DMS79 (cell line): ENCODE results near the gene PLD1.

Experiments used
- DNase-seq: peaks from one replicate; lab custom pipeline; 2025; lab: John Stamatoyannopoulos, UW

Gene PLD1

DNA sequence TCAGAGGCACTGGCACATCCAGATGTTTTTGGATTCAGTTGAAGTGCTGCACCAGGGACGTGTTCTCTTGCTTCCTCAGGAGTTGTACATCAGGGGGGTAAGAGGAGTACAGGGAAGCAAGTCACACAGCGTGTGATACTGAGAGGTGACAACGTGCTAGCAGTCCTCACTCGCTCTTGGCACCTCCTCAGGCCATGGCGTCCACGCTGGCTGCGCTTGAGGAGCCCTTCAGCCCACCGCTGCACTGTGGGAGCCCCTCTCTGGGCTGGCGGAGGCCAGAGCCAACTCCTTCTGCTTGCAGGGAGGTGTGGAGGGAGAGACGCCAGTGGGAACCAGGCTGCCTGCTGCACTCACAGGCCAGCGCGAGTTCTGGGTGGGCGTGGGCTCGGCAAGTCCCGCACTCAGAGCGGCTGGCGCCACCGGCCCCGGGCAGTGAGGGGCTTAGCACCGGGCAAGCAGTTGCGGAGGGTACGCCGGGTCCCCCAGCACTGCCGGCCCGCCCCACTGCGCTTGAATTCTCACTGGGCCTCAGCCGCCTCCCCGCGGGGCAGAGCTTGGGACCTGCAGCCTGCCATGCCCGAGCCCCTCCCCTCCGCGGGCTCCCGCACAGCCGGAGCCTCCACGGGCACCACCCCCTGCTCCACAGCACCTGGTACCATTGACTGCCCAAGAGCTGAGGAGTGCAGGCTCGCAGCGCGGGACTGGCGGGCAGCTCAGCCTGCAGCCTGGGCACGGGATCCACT is 64.5 kb downstream of the PLD1 start:
- no peak for DNase-seq

DNA sequence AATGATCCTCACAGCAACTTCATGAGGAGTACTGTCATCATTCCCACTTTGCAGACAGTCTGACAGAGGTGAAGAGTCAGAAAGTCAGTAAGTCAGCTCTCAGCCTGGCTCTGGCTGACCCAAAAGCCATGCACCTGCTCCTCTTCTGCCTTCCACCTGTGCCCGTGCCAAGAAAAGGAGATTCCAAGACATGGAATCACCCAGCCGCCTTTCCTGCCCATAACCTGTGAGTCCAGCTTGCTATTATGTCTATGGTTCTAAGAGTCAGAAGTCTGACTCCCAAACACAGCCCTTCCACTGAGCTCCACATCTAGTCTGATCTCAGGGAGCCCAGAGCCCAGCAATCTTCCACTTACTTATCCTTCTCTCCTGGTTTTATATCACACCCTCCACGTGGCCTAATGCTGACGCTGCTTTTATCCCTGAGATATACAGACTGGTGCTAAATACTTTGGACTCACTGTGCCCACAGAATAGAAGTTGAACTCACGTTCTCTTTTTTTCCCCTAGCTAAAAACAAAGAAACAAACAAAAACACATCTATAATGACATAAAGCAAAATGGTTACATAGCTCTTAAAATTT is 66.0 kb downstream of the PLD1 start:
- no peak for DNase-seq

DNA sequence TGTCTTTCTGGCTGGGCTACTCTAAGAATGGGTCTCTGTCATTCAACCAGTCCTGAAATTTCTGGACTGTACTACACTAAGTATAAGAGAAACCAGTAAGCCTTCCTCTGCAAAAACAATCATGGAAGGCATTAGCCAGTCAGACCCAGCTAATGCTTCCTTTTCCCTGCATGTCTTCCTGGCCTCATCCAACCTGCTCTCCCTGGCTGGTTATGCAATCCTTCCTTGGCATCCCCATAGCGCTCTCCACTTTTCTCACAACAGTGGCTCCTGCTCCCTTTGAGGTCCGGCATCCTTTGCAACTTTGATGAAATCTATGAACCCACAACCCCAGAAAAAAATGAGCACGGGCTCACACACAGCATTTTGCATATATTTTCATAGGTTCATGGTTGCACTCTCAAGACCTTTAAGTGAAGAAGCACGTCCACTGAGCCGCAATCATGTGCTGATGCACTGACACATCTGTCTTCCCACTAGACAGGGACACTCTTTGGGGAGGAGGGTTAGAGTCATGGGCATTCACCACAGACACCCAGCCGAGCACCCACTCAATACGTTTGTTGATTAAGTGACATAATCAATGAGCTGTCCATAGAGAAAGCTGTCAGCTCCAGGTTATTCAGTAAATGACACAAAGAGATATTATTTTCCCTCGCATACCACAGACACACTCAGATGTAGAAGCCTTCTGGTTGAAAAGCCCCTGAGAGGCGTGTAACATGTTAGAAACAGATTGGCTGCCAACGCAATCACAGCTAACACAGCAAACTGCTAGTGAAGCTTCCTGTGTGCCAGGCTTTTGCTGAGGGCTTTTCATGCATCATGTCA is 66.7 kb downstream of the PLD1 start:
- no peak for DNase-seq

DNA sequence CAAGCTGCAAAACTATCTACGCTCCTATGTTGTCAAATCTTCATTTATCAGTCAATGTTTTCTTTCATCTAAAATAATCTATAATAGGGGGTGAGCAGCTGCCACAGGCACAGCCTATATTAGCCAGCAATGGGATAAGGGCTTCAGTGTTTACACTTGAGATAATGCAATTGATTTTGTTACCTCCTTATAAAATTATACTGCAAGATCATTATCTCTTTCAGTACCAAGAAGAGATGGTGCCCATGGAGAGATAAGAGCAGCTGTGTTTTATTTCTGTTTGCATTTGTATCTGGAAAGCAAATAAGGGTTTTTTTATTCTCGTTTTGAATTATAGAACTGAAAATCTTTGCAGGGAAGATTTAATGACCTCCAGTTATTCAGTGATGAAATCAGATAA is 68.9 kb downstream of the PLD1 start:
- DNase-seq: peak; percentile 37

DNA sequence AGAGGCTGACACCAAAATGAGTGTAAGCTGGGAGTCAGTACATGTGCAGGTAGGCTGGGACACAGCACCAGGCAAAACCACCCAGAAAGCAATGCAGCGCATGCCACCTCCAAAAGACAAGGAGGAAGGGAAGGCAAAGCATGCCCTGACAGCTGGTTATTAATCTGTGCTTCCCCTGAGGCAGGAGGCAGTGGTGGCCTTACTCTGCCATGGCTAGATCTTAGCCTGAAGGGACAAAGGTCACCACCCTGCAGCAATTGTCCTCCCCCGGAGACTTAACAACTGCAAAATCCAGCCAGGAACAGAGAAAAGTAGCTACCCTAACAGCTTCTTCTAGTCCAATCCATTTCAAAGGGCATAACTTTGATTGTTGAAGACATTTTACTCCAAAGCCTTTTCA is 73.7 kb downstream of the PLD1 start:
- DNase-seq: no peak

DNA sequence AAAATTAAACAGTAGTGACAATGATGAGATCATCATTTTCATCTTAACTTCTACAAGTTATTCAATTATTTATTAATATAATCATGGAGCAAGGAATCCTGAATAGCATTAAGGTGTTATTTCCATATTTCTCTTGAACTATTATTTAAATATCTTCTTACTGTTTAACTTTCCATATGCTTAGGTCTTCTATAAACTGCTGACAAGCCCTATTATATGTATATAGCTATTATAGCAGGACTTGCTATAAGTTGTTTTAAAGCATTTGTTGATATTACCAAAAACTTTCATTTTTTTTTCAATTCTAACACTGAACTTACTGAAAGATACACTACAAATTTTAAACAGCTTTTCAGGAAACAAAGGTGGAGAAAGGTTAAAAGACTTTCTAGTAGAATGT is 76.7 kb downstream of the PLD1 start:
- no peak for DNase-seq

DNA sequence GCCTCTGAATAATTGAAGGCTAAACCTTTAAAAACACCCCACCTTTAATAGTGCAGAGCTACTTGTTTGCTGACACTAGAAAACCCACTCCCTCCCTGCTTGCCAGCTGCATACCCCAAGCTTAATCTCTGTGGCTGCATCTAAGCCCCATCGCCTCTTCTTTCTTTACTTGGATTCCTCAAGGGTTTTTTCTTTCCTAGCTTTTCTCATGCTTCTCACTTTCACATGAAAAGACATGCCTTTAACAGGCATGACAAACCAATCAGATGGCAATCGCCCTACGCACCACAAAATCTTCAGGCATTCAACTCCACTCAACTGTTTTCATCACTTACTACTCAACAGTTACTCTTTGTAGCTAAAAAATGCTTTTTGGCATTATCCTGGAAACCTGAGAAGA is 77.5 kb downstream of the PLD1 start:
- DNase-seq: no peak

DNA sequence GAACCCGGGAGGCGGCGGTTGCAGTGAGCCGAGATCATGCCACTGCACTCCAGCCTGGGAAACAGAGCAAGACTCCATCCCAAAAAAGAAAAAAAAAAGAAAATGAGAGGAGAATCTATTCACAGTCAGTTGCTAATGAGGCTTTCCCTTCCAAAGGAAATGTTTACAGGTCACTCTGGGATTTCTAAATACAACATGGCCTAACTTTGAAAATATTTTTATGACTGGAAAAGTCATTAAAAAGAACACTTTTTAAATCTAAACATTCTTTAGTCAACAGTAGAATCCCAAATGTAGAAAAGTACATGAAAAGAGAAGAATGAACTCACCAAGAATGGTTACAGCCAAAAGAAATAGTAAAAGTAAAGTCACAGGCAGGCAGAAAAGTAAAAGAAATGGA is 78.6 kb downstream of the PLD1 start:
- no peak for DNase-seq

DNA sequence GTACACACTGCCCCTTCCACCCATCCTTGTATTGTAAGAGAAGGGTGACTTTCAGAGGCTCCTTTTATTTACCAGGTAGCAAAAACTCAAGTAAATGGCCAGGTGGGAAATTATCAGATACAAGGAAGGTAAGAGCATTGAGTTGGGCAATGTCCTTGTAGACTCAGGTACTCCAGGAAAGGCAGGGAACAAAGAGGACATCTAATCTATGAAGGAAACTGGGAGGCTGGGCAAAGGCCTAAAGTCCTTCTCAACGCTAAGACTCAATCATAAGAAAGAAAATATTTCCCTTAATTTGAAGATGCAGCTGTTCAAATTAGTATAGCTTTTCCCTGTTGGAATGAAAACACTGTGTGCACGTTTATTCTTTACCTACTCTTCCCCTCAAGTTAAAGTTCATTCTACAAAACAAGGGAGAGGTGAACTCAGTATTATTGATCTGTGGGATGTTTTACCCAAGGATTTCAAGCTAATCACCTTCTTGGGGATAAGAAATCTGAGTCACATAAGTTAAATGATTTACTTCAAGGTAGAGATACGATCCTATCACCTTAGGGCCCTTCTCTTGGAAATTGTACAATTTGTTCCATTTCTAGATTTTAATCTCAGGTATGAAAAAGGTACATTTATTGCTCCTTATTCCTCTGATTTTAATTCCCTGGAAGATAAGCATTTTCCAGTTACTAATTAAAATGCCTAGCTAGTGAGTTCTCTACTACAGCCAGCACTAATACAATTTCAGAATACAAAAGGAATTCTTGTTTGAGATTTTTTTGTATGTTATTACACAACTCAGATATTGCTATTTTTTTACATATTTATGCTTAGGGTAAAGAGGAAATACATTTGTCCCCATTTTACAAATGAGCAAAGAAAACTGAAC is 80.6 kb downstream of the PLD1 start:
- no peak for DNase-seq

DNA sequence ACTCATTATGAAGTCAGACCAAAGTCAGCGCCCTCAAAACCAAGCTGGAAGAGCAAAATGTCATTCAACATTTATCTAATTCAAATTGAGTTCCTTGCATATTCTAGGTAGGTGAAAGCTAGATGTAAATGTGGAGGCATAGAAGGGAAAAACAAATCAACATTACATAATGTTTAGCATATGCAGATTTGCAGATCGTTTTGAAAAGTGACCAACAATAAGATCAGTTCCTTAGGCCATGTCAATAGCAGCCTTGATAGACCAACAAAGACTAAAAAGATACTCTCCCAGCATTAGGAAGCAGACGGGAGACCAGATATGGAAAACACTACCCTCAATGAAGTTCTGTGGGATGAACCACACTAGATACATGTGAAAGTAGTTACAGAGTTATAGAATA is 83.0 kb downstream of the PLD1 start:
- DNase-seq: no peak

DNA sequence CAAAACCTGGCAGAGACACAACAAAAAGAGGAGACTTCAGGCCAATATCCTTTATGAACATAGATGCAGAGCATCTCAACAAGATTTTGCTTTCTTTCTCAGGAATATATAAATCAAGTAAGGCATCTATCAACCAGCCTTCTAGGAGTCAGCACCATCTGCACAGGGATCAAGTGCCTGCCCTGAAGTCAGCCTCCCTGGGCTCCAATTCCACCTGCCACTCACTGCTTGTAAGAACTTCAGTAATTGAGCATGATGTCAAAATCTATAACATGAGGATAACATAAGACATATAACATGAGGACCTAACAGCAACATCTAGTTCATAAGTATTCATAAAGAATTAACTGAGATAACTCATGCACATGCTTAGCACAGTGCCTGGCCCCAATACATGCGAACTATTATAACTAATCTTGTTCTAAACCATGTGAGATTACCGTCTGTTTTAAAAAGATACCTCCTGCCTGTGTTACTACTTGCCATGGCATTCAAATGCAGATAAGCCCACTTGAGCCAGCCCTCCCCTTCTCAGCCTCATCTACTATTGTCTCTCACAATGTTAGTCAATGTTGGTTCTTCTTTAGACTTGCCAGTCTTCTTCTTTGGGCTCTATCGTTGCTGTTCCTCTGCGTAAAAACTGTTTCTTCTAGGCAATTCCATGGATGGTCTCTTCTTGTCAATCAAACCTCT is 91.6 kb downstream of the PLD1 start:
- DNase-seq: no peak

DNA sequence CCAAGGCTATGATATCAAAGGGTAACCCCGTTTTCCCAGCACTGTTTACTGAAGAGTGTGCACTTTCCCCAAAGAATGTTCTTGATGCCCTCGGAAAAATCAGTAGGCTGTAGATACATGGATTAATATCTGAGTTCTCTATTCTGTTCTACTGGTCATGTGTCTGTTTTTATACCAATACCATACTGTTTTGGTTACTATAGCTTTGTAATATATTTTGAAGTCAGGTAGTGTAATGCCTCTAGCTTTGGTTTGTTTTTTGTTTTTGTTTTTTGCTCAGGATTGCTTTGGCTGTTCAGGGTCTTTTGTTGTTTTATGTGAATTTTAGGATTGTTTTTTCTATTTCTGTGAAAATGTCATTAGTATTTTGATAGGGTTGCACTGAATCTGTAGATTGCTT is 95.1 kb downstream of the PLD1 start:
- no peak for DNase-seq

DNA sequence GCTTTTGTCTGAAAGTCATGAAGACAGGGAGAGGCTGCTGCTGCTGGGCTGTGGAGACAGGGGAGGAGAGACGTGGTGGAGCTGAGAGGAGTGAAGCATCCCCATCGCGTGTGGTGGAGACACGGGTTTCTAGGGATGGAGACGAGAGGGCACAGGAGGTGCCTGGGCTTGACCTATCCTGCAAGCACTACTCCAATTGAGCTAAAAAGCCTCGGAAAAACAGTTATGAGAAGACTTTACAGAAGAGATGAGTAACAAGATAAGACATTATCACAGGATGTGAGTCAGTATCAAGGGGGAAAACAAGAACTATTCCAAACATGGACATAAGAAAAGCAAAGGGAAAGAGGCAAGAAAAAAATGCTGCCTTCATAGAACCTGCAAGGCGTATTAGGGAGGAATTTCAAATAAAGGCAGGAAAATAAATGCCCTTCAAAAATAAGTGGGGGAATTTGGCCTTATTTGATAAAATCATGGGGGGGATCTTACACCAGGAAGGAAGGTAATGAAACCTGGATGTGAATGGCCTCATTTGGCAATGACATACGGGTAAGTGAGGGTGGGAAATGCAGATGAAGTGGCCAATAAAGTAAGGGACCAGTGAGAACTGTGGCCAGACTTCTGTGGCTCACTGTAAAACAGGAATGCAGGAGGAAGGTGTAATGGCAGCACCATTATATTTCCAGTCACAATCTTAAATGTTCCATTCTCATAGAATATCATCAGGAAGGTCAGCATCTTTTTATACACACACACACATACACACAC is 97.9 kb downstream of the PLD1 start:
- no peak for DNase-seq

DNA sequence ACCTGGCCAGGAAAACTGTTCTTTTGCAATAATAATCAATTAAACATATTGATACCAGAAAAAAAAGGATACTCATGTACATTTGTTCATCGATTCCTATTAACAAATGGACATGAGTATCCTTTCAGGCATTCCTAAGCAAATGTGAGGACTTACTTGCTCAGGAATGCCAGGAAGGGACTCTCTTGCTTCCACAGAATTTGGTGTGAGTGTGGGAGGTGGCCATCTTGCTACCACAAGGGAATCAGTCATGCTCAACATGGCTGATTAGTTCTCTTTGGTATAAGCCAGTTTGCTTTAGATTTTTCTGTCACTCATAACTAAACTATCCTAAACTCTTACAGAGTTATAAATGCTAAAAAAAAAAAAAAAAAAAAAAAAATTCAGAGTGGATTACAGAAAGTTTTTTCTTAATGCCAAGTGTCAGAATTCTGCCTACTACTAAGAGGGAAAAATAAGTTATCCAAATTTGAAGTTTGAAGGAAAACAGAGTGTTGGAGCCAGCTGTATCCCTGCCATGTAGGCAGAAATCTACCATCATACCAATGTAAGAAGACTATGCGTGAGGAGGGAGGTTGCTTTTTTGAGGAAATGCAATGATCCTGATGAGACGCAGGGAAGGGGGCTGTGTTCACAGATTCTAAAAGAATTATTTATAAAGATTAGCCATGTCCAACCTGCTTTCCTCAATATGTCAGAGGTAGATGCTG is 98.7 kb downstream of the PLD1 start:
- DNase-seq: no peak

DNA sequence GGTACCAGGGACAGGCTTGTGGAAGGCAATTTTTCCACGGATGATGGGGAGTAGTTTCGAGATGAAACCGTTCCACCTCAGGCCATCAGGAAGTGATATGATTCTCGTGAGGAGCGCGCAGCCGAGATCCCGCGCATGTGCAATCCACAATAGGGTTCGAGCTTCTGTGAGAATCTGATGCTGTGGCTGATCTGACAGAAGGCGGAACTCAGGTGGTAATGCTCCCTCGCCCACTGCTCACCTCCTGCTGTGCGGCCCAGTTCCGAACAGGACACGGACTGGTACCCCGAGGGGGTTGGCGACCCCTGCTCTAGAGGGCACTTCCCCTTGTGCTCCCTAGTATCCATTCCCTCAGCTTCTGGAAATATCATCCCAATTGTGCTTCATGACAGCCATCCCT is 99.9 kb downstream of the PLD1 start:
- no peak for DNase-seq

DNA sequence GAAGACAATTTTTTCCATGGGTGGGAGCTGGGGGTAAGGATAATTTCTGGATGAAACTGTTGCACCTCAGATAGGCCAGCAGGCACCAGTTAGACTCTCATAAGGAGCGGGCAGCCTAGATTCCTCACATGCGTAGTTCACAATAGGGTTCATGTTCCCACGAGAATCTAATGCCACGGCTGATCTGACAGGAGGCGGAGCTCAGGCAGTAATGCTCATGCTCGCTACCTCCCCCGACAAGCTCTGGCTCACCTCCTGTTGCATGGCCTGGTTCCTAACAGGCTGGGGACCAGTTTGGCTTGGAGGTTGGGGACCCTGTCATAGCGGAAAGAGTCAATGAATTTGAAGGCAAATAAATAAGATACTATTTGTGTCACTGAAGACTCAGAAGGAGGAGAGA is 105.5 kb downstream of the PLD1 start:
- DNase-seq: no peak

DNA sequence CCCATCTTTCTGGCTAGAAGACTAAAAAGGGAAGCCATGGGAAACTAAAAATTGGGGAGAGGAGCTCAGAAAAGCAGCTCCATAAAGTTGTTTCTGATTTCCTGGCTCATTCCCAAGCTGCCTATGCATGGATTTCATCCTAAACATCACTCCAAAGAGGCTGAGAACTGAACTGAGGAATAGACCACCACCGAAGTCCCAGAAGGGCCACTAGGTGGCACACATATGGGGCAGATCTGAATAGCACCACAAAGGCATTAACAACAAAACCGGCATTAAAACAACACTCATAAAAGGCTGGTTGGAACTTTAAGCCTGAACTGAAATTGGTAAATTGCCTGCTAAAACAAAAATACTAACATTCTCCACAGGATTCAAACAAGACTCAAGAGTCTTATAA is 106.3 kb downstream of the PLD1 start:
- DNase-seq: no peak

DNA sequence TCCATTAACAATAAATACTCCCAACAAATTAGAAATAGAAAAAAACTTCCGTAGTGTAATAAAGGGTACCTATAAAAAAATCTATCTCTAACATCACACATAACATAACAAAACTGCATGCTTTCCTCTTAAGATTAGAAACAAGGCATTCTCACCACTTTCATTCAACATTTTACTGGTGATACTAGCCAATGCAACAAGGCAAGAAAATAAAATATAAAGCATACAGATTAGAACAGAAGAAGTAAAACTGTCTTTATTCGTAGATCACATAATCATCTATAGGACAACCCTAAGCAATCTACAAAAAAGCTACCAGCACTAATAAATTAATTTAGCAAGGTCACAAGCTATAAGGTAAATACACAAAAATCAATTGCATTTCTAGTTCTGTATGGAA is 107.1 kb downstream of the PLD1 start:
- DNase-seq: no peak

DNA sequence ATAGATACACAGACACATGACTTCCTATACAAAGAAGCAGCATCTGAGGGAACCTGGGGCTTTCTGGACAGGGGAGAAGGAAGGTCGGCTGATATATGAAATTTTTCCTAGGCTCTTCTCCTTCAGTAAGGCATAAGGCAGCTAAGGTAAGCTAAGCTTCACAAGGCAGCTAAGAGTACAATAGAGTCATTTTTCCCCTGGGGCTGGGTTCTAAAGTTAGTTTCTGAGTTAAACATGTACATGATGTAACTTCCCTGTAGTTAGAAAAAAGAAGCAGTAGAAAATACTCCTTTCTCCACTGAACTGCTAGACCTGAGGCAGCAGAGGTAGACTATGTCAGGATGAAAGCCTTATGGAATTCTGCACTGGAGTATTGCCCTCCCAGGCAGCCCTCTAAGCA is 109.6 kb downstream of the PLD1 start:
- DNase-seq: no peak

DNA sequence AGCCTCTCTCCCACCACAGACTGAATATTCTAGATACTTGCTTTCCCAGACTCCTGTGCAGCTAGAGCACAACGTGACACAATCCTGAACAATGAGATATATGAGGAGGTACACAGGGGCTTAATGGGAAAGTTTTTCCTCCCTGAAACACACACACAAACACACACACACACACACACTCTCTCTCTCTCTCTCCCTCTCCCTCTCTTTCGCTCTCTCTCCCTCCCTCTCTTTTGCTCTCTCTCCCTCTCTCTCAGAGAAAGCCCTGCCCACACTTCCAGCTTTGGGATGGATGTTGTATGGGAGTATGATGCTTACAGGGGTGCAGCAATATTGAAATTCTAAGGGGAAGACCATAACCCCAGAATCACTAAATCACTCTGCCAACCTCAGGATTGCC is 110.1 kb downstream of the PLD1 start:
- DNase-seq: no peak
